ENCODE results near the gene LPAR4. TPM values are rescaled to one million over a fixed set of nuclear protein-coding genes. Genes with fewer than 3 reads are reported as not detected.

The LPAR4 gene
- total and polyA plus RNA-seq, 10 of the 15 experiments (the other 5 are each of a cell fraction or from before 2014, with no cell fraction given) = 0.05 to 0.10 (median 0.06) TPM; not detected in 7

DNA sequence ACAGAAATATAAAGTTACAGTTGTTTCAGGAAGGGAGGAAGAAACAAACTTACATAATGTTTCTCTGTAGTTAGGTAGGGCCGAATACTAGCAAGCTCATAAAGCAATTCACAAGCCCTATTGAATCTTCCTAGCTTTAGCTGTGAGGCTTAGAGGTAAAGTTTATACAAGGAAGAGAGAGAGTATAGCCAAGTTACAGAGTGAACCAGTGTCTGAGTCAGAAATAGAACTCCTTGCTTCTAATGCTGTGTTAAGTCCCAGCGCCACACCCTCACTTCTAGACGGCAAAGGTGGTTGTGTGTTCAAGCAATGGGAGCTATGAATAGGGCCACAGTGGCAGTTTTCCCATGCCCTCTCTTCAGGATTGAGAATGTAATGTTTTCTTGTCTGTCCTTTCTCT is 6.1 kb downstream of the LPAR4 start:
- Histone ChIP-seq H3K36me3 (ENCODE audit: control insufficient read depth in 2 of 2, insufficient read depth in 2 of 2, low read length in 1 of 2) (no peaks in the 10 kb centered on the region), H3K9me3 (replicated peaks; ENCODE audit: control insufficient read depth, insufficient read depth, low read length) (no peaks in the 10 kb centered on the region), H3K4me1 (ENCODE audit: control insufficient read depth, insufficient read depth, low read length) (peaks cover 20% of the 10 kb centered on the region), H3K4me2 (ENCODE audit: control insufficient read depth, insufficient read depth) (no peak overlapping the region), H3K9ac (ENCODE audit: control insufficient read depth, insufficient read depth, low read length) (no peak overlapping the region), H3K27ac (ENCODE audit: control insufficient read depth, insufficient read depth) (no peak overlapping the region), H3K79me2 (ENCODE audit: control insufficient read depth, insufficient read depth, low read length) (no peaks in the 10 kb centered on the region), H4K20me1 (ENCODE audit: control insufficient read depth, insufficient read depth) (no peaks in the 10 kb centered on the region), H3K27me3 (replicated peaks in 1 of 2; ENCODE audit: control insufficient read depth in 2 of 2, insufficient read depth in 2 of 2, low read length in 1 of 2) (no peaks in the 10 kb centered on the region), H3K4me3 (no peak overlapping the region), H2AFZ (ENCODE audit: control insufficient read depth, low read depth, low read length) (no peak overlapping the region)
- intact Hi-C loops (cut with micrococcal nuclease; ENCODE audit: unreplicated experiment) (loop anchor here (5.0 kb wide), 1 partner anchor 156 kb away; no protein-coding TSS in a partner anchor), in situ Hi-C loops (cut with MboI) (no loop called here)
- WGBS (ENCODE audit: insufficient coverage, insufficient replicate concordance, low lambda C conversion rate, missing lambda C conversion rate) = 77% methylated on average over 3 of the region's 3 CpGs
- DNase-seq (ENCODE audit: low read depth, low spot score) (no peak), ATAC-seq (peak; percentile 33; the same call in 2 of the 3 replicates), FAIRE-seq (no peak)
- ChIA-PET SMC1A (ENCODE audit: uncharacterized antibody, unreplicated experiment) (interaction anchor here (1.0 to 2.6 kb wide), 10 partner anchors 10 to 516 kb away, joined by 3 to 9 read pairs (median 6); partner anchors contain the start of gene P2RY10), CTCF (interaction anchor here (0.8 to 3.0 kb wide), 4 partner anchors 46 to 198 kb away, joined by 3 to 12 read pairs (median 6); no protein-coding TSS in a partner anchor), RAD21 (ENCODE audit: unreplicated experiment) (interaction anchor here (0.6 to 2.7 kb wide), 7 partner anchors 45 to 697 kb away, joined by 3 to 7 read pairs (median 5); no protein-coding TSS in a partner anchor), POLR2A (interaction anchor here (0.6 to 1.5 kb wide), 2 partner anchors 203 to 326 kb away, joined by 3 read pairs; no protein-coding TSS in a partner anchor)
- no TSS peak for BruUV-seq (replicated peaks)
- TF ChIP-seq CREB1 (IDR thresholded peaks at IDR 0.05; ENCODE audit: low read depth) (no peak), ZBTB4 (CRISPR knock-in tag; IDR thresholded peaks at IDR 0.05) (no peak), MYC (IDR thresholded peaks at IDR 0.05; ENCODE audit: insufficient read depth, insufficient read length, insufficient replicate concordance, low read length, severe bottlenecking) (no peak), FOXM1 (IDR thresholded peaks at IDR 0.05; ENCODE audit: low read depth, low read length) (no peak), EED (IDR thresholded peaks at IDR 0.05; ENCODE audit: low read depth) (no peak), RCOR1 (conservative IDR thresholded peaks at IDR 0.05; ENCODE audit: low read depth, low read length) (no peak), USF1 (IDR thresholded peaks at IDR 0.05; ENCODE audit: borderline replicate concordance, extremely low read length, insufficient read depth, low read depth, low read length) (no peak), ZNF384 (IDR thresholded peaks at IDR 0.05; ENCODE audit: borderline replicate concordance, low read depth, low read length) (no peak), JUND (IDR thresholded peaks at IDR 0.05; ENCODE audit: low read depth, low read length) (no peak), IRF3 (IDR thresholded peaks at IDR 0.05) (no peak), ELK1 (IDR thresholded peaks at IDR 0.05; ENCODE audit: low read depth, low read length) (no peak), PBX3 (IDR thresholded peaks at IDR 0.05; ENCODE audit: insufficient replicate concordance, low read depth, low read length) (no peak), NFIC (IDR thresholded peaks at IDR 0.05; ENCODE audit: low read depth, low read length) (no peak)
- TF ChIP-seq, protein P1, sequence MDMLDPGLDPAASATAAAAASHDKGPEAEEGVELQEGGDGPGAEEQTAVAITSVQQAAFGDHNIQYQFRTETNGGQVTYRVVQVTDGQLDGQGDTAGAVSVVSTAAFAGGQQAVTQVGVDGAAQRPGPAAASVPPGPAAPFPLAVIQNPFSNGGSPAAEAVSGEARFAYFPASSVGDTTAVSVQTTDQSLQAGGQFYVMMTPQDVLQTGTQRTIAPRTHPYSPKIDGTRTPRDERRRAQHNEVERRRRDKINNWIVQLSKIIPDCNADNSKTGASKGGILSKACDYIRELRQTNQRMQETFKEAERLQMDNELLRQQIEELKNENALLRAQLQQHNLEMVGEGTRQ (IDR thresholded peaks at IDR 0.05; ENCODE audit: borderline replicate concordance, low read depth, low read length) = no peak
